ENCODE results near the gene SLC8B1. TPM values are rescaled to one million over a fixed set of nuclear protein-coding genes. Genes with fewer than 3 reads are reported as not detected.

SLC8B1 gene
- total RNA-seq, 4 donors from 2014 or later: 20.9 to 44.2 (median 29.8) TPM

- TF ChIP-seq POLR2A (IDR thresholded peaks at IDR 0.05) (no peak), POLR2AphosphoS5 (IDR thresholded peaks at IDR 0.05) (no peak), CTCF (IDR thresholded peaks at IDR 0.05) (no peak), EP300 (IDR thresholded peaks at IDR 0.05) (no peak)
- 95 to 100% methylated on average over 2 to 3 of the region's 12 CpGs for WGBS, 2 donors (ENCODE audit: low coverage in 1 of 2)
- no peak overlapping the region for H3K27ac ChIP-seq
- H3K9me3 ChIP-seq: no peaks in the 10 kb centered on the region
- no peaks in the 10 kb centered on the region for H3K27me3 ChIP-seq
- H3K36me3 ChIP-seq: peaks cover 0 to 93% of the 10 kb centered on the region in 2 donors
- peaks cover 0 to 30% (median 10%) of the 10 kb centered on the region in 3 donors for H3K4me1 ChIP-seq
- H3K4me3 ChIP-seq: no peak overlapping the region
- ATAC-seq: no peak
Observed at GRCh38 chr12:113269257-113269943, 65.5 kb downstream of the SLC8B1 start.

- no peak for ATAC-seq
- H3K27me3 ChIP-seq: no peaks in the 10 kb centered on the region
- peaks cover 0 to 91% of the 10 kb centered on the region in 2 donors for H3K36me3 ChIP-seq
Observed at GRCh38 chr12:113268621-113269020, 66.3 kb downstream of the SLC8B1 start.

GRCh38 chr12:113268136-113268535 is 66.8 kb downstream of the SLC8B1 start:
- Histone ChIP-seq H3K4me3 (no peak overlapping the region), H3K4me1 (peaks cover 0 to 34% (median 14%) of the 10 kb centered on the region in 3 donors), H3K27me3 (no peaks in the 10 kb centered on the region), H3K27ac (no peak overlapping the region), H3K36me3 (peaks cover 0 to 91% of the 10 kb centered on the region in 2 donors), H3K9me3 (no peaks in the 10 kb centered on the region)
- no peak for ATAC-seq
- TF ChIP-seq POLR2A (IDR thresholded peaks at IDR 0.05) (no peak), EP300 (IDR thresholded peaks at IDR 0.05) (no peak), POLR2AphosphoS5 (IDR thresholded peaks at IDR 0.05) (no peak), CTCF (IDR thresholded peaks at IDR 0.05) (no peak)
- 100% methylated on average over 1 of the region's 12 CpGs; no CpG with 5 or more reads in 1 of the 2 donors for WGBS, 2 donors (ENCODE audit: low coverage in 1 of 2)

More at GRCh38 chr12:113268621-113269020, 66.3 kb downstream of the SLC8B1 start:
- 90% methylated on average over 2 of the region's 19 CpGs; no CpG with 5 or more reads in 1 of the 2 donors for WGBS, 2 donors (ENCODE audit: low coverage in 1 of 2)
- Histone ChIP-seq H3K27ac (no peak overlapping the region), H3K4me1 (peaks cover 0 to 34% (median 12%) of the 10 kb centered on the region in 3 donors), H3K9me3 (no peaks in the 10 kb centered on the region), H3K4me3 (no peak overlapping the region)
- TF ChIP-seq EP300 (IDR thresholded peaks at IDR 0.05): no peak
- no peak for TF ChIP-seq CTCF (IDR thresholded peaks at IDR 0.05)
- TF ChIP-seq POLR2A (IDR thresholded peaks at IDR 0.05): no peak

- 97 to 100% methylated on average over 5 of the region's 7 CpGs for WGBS, 2 donors (ENCODE audit: low coverage in 1 of 2)
- Histone ChIP-seq H3K36me3 (peaks cover 0 to 91% of the 10 kb centered on the region in 2 donors), H3K9me3 (no peaks in the 10 kb centered on the region), H3K4me3 (no peak overlapping the region), H3K27ac (no peak overlapping the region), H3K27me3 (no peaks in the 10 kb centered on the region), H3K4me1 (peaks cover 0 to 31% (median 9%) of the 10 kb centered on the region in 3 donors)
- TF ChIP-seq POLR2AphosphoS5 (IDR thresholded peaks at IDR 0.05) (no peak), EP300 (IDR thresholded peaks at IDR 0.05) (no peak), CTCF (IDR thresholded peaks at IDR 0.05) (no peak), POLR2A (IDR thresholded peaks at IDR 0.05) (no peak)
- no peak for ATAC-seq
Observed at GRCh38 chr12:113267621-113268020, 67.3 kb downstream of the SLC8B1 start.
